K562 (cell line): Measurements from ENCODE around the gene ECD. TPM values are rescaled to one million over a fixed set of nuclear protein-coding genes. Genes with fewer than 3 reads are reported as not detected.

Experiments
- ASH1L ChIP-seq: fragments of 450-650 bp; IDR thresholded peaks from 2 replicates; pipeline ENCODE4 v1.6.1; 2018; ENCODE audit warnings: borderline replicate concordance, mild to moderate bottlenecking, low read depth; ENCODE audit not compliant: partially characterized antibody
- DNMT1 ChIP-seq: fragments of 450-650 bp; IDR thresholded peaks from 2 replicates; pipeline ENCODE4 v1.6.1; 2016; ENCODE audit warnings: antibody characterized with exemption, mild to moderate bottlenecking
- GABPB1 ChIP-seq: sonication (generic); formaldehyde crosslinking; IDR thresholded peaks from 2 replicates; pipeline ENCODE4 v1.8.0; 2022; ENCODE audit warnings: mild to moderate bottlenecking, missing genetic modification reagents
- GTF2E2 ChIP-seq: fragments of 200-800 bp; sonication (Bioruptor generic); IDR thresholded peaks from 2 replicates; pipeline ENCODE4 v1.6.1; 2016; ENCODE audit warnings: missing genetic modification characterization, missing compliant biosample characterization
- MEF2A ChIP-seq: IDR thresholded peaks from 2 replicates; pipeline ENCODE4 v1.6.1; 2011; ENCODE audit warnings: low read depth, mild to moderate bottlenecking, low read length, moderate library complexity; ENCODE audit not compliant: control insufficient read depth
- RB1 ChIP-seq: fragments of 450-650 bp; IDR thresholded peaks from 2 replicates; pipeline ENCODE4 v1.6.1; 2017; ENCODE audit warnings: low read depth, mild to moderate bottlenecking
- RFX5 ChIP-seq: IDR thresholded peaks from 2 replicates; pipeline ENCODE4 v1.6.1; 2011; ENCODE audit warnings: low read depth, mild to moderate bottlenecking, improper control_type of control experiment, low read length
- SAP30 ChIP-seq: fragments of 200-600 bp; sonication (generic); IDR thresholded peaks from 2 replicates; pipeline ENCODE4 v1.6.1; 2012; ENCODE audit warnings: borderline replicate concordance, low read depth, mild to moderate bottlenecking, moderate library complexity, low read length, control low read depth, inconsistent platforms; ENCODE audit not compliant: insufficient read depth, poor library complexity, severe bottlenecking
- XRCC5 ChIP-seq: fragments of 200-400 bp; formaldehyde crosslinking; IDR thresholded peaks from 2 replicates; pipeline ENCODE4 v1.6.1; 2017; ENCODE audit warnings: low read depth, mild to moderate bottlenecking, low read length
- ZNF384 ChIP-seq: IDR thresholded peaks from 2 replicates; pipeline ENCODE4 v1.6.1; 2012; ENCODE audit warnings: low read depth, low read length, improper control_type of control experiment
- polyA plus RNA-seq, 8 experiments: library from polyadenylated mRNA; depleted of rRNA in 4 of 8; stranded (reverse) in 5 of 8; unstranded in 3 of 8; fragments of >200 nt; fragmentation: Nextera tagmentation in 2 of 8; fragmentation: Illumina TruSeq in 1 of 8; extraction: Ambion mirVana in 2 of 8; extraction: Trizol in 1 of 8; gene quantifications; 2 replicates each; pipeline versions ENCODE4 v1.2.1 to v1.2.3, GENCODE V29; 2011 to 2014; ENCODE audit warnings: inconsistent platforms in 1 of 8, missing spikeins in 1 of 8
- total RNA-seq, 7 experiments: library from RNA; depleted of rRNA in 6 of 7; stranded (reverse); fragments of >200 nt in 6 of 7; fragmentation: Illumina TruSeq in 2 of 7; extraction: Trizol in 2 of 7; gene quantifications; 2 replicates each; pipeline versions ENCODE4 v1.2.1 to v1.2.3, GENCODE V29; 2011 to 2021; ENCODE audit warnings: low replicate concordance in 1 of 7
- TF ChIP-seq, protein P1 (sequence below): fragments of 450-650 bp; conservative IDR thresholded peaks from 2 replicates; pipeline ENCODE4 v1.6.1; 2016; ENCODE audit warnings: missing genetic modification characterization, low read depth, mild to moderate bottlenecking, missing compliant biosample characterization, moderate library complexity
- TF ChIP-seq, protein P2 (sequence below): sonication (generic); formaldehyde crosslinking; IDR thresholded peaks from 2 replicates; pipeline ENCODE4 v1.8.1; 2023; ENCODE audit warnings: mild to moderate bottlenecking, missing genetic modification reagents
- TF ChIP-seq, protein P3 (sequence below): fragments of 250-450 bp; sonication (Bioruptor Pico); IDR thresholded peaks from 2 replicates; pipeline ENCODE4 v1.5.0; 2020; ENCODE audit warnings: mild to moderate bottlenecking, borderline replicate concordance
- TF ChIP-seq, protein P4 (sequence below), 3 experiments: fragments of 200-800 bp in 1 of 3; fragments of 250-450 bp in 1 of 3; fragments of 450-650 bp in 1 of 3; sonication (Bioruptor Pico) in 1 of 3; sonication (Bioruptor generic) in 1 of 3; formaldehyde crosslinking in 1 of 3; IDR thresholded peaks; 2 replicates each; pipeline versions ENCODE4 v1.6.1 to v1.8.0; 2016 to 2022; ENCODE audit warnings: mild to moderate bottlenecking in 2 of 3, missing genetic modification characterization in 2 of 3, missing compliant biosample characterization in 1 of 3, moderate library complexity in 1 of 3
- TF ChIP-seq, protein P5 (sequence below): fragments of 200-800 bp; sonication (Bioruptor generic); IDR thresholded peaks from 2 replicates; pipeline ENCODE4 v1.6.1; 2017; ENCODE audit warnings: missing genetic modification characterization, missing compliant biosample characterization

The ECD gene
- total and polyA plus RNA-seq, 9 of the 15 experiments (the other 6 are each of a cell fraction or from before 2014, with no cell fraction given): 33.5 to 79.9 (median 53.2) TPM

DNA sequence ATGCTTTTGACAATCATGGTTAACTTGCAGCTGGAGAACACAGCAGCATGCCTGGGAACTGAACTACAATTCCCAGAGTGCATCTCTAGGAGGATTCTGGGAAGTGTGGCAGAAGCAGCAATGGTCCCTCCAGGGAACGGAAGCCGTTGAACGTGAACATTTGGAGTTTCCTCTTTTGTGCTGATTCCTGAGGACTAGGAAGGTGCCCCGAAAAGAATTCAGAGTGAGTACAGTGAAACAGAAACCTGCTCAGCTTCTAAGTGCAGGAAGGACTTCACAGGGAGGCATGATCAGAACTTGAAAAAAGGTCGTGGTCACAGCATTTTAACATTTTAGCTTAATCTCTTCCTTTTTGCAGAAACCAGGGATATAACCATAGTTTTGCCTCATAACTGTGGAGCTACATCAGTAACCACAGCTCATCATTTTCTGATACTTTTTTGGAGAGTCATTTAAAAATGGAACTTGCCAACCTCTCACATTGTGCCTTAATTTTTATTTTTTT is 57.4 kb downstream of the ECD start, which contains the start of gene NUDT13 (continued):
- TF ChIP-seq, protein P1, sequence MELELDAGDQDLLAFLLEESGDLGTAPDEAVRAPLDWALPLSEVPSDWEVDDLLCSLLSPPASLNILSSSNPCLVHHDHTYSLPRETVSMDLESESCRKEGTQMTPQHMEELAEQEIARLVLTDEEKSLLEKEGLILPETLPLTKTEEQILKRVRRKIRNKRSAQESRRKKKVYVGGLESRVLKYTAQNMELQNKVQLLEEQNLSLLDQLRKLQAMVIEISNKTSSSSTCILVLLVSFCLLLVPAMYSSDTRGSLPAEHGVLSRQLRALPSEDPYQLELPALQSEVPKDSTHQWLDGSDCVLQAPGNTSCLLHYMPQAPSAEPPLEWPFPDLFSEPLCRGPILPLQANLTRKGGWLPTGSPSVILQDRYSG: 0 out of 2 replicates have a peak, but pooled peaks have one; percentile 58
- TF ChIP-seq RFX5 (no peak), DNMT1 (0 out of 2 replicates have a peak, but pooled peaks have one; percentile 22), XRCC5 (peak; percentile 46; the same call in 1 of the 2 replicates), ASH1L (peak; percentile 86), SAP30 (peak; percentile 44), MEF2A (peak; percentile 31), GABPB1 (CRISPR knock-in tag) (peak; percentile 78), RB1 (peak; percentile 31; the same call in 1 of the 2 replicates), GTF2E2 (tag) (peak; percentile 9; the same call in 1 of the 2 replicates), ZNF384 (peak; percentile 18; the same call in 1 of the 2 replicates)
- TF ChIP-seq, protein P2, sequence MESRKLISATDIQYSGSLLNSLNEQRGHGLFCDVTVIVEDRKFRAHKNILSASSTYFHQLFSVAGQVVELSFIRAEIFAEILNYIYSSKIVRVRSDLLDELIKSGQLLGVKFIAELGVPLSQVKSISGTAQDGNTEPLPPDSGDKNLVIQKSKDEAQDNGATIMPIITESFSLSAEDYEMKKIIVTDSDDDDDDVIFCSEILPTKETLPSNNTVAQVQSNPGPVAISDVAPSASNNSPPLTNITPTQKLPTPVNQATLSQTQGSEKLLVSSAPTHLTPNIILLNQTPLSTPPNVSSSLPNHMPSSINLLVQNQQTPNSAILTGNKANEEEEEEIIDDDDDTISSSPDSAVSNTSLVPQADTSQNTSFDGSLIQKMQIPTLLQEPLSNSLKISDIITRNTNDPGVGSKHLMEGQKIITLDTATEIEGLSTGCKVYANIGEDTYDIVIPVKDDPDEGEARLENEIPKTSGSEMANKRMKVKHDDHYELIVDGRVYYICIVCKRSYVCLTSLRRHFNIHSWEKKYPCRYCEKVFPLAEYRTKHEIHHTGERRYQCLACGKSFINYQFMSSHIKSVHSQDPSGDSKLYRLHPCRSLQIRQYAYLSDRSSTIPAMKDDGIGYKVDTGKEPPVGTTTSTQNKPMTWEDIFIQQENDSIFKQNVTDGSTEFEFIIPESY (CRISPR knock-in tag): 0 out of 2 replicates have a peak, but pooled peaks have one; percentile 12
- TF ChIP-seq, protein P3, sequence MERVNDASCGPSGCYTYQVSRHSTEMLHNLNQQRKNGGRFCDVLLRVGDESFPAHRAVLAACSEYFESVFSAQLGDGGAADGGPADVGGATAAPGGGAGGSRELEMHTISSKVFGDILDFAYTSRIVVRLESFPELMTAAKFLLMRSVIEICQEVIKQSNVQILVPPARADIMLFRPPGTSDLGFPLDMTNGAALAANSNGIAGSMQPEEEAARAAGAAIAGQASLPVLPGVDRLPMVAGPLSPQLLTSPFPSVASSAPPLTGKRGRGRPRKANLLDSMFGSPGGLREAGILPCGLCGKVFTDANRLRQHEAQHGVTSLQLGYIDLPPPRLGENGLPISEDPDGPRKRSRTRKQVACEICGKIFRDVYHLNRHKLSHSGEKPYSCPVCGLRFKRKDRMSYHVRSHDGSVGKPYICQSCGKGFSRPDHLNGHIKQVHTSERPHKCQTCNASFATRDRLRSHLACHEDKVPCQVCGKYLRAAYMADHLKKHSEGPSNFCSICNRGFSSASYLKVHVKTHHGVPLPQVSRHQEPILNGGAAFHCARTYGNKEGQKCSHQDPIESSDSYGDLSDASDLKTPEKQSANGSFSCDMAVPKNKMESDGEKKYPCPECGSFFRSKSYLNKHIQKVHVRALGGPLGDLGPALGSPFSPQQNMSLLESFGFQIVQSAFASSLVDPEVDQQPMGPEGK: no peak
- TF ChIP-seq, protein P4, sequence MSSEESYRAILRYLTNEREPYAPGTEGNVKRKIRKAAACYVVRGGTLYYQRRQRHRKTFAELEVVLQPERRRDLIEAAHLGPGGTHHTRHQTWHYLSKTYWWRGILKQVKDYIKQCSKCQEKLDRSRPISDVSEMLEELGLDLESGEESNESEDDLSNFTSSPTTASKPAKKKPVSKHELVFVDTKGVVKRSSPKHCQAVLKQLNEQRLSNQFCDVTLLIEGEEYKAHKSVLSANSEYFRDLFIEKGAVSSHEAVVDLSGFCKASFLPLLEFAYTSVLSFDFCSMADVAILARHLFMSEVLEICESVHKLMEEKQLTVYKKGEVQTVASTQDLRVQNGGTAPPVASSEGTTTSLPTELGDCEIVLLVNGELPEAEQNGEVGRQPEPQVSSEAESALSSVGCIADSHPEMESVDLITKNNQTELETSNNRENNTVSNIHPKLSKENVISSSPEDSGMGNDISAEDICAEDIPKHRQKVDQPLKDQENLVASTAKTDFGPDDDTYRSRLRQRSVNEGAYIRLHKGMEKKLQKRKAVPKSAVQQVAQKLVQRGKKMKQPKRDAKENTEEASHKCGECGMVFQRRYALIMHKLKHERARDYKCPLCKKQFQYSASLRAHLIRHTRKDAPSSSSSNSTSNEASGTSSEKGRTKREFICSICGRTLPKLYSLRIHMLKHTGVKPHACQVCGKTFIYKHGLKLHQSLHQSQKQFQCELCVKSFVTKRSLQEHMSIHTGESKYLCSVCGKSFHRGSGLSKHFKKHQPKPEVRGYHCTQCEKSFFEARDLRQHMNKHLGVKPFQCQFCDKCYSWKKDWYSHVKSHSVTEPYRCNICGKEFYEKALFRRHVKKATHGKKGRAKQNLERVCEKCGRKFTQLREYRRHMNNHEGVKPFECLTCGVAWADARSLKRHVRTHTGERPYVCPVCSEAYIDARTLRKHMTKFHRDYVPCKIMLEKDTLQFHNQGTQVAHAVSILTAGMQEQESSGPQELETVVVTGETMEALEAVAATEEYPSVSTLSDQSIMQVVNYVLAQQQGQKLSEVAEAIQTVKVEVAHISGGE (CRISPR knock-in tag; IDR thresholded peaks at IDR 0.05): peak in 1 of 3 experiments; percentile 95; a peak in 2 of 6 replicates
- TF ChIP-seq, protein P5, sequence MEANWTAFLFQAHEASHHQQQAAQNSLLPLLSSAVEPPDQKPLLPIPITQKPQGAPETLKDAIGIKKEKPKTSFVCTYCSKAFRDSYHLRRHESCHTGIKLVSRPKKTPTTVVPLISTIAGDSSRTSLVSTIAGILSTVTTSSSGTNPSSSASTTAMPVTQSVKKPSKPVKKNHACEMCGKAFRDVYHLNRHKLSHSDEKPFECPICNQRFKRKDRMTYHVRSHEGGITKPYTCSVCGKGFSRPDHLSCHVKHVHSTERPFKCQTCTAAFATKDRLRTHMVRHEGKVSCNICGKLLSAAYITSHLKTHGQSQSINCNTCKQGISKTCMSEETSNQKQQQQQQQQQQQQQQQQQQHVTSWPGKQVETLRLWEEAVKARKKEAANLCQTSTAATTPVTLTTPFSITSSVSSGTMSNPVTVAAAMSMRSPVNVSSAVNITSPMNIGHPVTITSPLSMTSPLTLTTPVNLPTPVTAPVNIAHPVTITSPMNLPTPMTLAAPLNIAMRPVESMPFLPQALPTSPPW (CRISPR knock-in tag): peak; percentile 65
